Lung (tissue), 12 donors: Measurements from ENCODE around the gene STAG1. TPM values are rescaled to one million over a fixed set of nuclear protein-coding genes. Genes with fewer than 3 reads are reported as not detected.

Experiments
- ATAC-seq: fragments of 200-7000 bp; cut with Tn5 transposase; one replicate; pipeline ENCODE4 v1.9.1; 2020; ENCODE audit warnings: moderate number of reproducible peaks; ENCODE audit not compliant: insufficient read depth, low FRiP score
- DNase-seq, 3 donors: peaks; one replicate each; pipeline ENCODE4 v3.0.0-alpha.2; 2013 to 2017
- H3K27ac ChIP-seq, 2 donors: one replicate each; pipeline ENCODE4 v1.5.1; 2013; ENCODE audit warnings: mild to moderate bottlenecking in 2 of 2, moderate library complexity in 2 of 2, control low read depth in 1 of 2, inconsistent platforms in 1 of 2, low read depth in 1 of 2, low read length in 1 of 2
- H3K27me3 ChIP-seq, 3 donors: one replicate each; pipeline ENCODE4 v1.5.1; 2013; ENCODE audit warnings: low read length in 2 of 3; ENCODE audit not compliant: control insufficient read depth in 3 of 3, insufficient read depth in 3 of 3
- H3K36me3 ChIP-seq, 4 donors: one replicate each; pipeline ENCODE4 v1.5.1; 2013; ENCODE audit warnings: low read length in 4 of 4, mild to moderate bottlenecking in 1 of 4, moderate library complexity in 1 of 4; ENCODE audit not compliant: control insufficient read depth in 4 of 4, insufficient read depth in 4 of 4
- H3K4me1 ChIP-seq, 5 donors: one replicate each; pipeline ENCODE4 v1.5.1; 2013; ENCODE audit warnings: low read length in 5 of 5, mild to moderate bottlenecking in 2 of 5, moderate library complexity in 1 of 5; ENCODE audit not compliant: control insufficient read depth in 5 of 5, insufficient read depth in 5 of 5
- H3K4me3 ChIP-seq: one replicate; pipeline ENCODE4 v1.5.1; 2013; ENCODE audit warnings: mild to moderate bottlenecking, control low read depth, moderate library complexity
- H3K9ac ChIP-seq, 2 donors: one replicate each; pipeline ENCODE4 v1.5.1; 2013; ENCODE audit warnings: low read length in 2 of 2, control low read depth in 1 of 2; ENCODE audit not compliant: insufficient read depth in 1 of 2
- H3K9me3 ChIP-seq, 4 donors: one replicate each; pipeline ENCODE4 v1.5.1; 2013; ENCODE audit warnings: low read length in 3 of 4, mild to moderate bottlenecking in 1 of 4, moderate library complexity in 1 of 4; ENCODE audit not compliant: control insufficient read depth in 4 of 4, insufficient read depth in 3 of 4
- whole genome bisulfite sequencing, 2 donors: extraction: QIAGEN DNeasy Blood & Tissue Kit; methylation state at CpG; one replicate each; pipeline ENCODE4 v1.1.7; 2013; 5-methylcytosine and 5-hydroxymethylcytosine counted together
- polyA plus RNA-seq, 2 donors: library from polyadenylated mRNA; stranded (reverse); fragments of 200-250 nt; gene quantifications; one replicate each; pipeline ENCODE4 v1.2.1, GENCODE V29; 2013
- total RNA-seq, 2 donors: library from RNA; depleted of rRNA in 1 of 2; stranded (reverse); fragments of >200 nt in 1 of 2; gene quantifications; one replicate each; pipeline ENCODE4 v1.2.1, GENCODE V29; 2014 to 2021
- TF ChIP-seq, protein P1 (sequence below): IDR thresholded peaks from 2 replicates; pipeline ENCODE4 v1.5.1; 2012; ENCODE audit warnings: mild to moderate bottlenecking; ENCODE audit errors: control extremely low read depth, extremely low read depth
- donor health status: control.
- donor health status: control.
- donor health status: Bipolar disorder and iron deficiency.
- donor health status: healthy.
- donor health status: DM: yes; HTN: yes; CAD: no.

The STAG1 gene
- total and polyA plus RNA-seq, 4 donors, result 8.1 to 90.0 (median 20.5) TPM

DNA sequence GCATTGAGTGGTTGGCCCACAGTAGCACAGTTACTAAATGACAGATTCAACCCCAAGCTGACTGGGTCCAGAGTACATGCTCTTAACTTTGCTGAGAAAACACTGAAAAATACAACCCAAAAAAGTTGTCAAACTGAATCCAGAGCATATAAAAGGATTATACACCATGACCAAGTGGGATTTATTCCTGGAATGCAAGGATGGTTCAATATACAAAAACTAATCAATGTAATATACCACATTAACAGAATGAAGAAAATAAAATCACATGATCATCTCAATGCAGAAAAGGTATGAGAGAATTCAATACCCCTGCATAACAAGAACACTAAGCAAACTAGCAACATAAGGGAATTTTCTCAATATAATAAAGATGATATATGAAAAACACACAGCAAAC lies 98.5 kb downstream of the STAG1 start:
- Histone ChIP-seq H3K4me1 (peaks cover 0 to 1% (median 0%) of the 10 kb centered on the region in 5 donors), H3K4me3 (no peak overlapping the region), H3K27me3 (no peaks in the 10 kb centered on the region), H3K27ac (no peak overlapping the region), H3K9me3 (peaks cover 0 to 15% (median 3%) of the 10 kb centered on the region in 4 donors), H3K36me3 (peaks cover 0 to 4% (median 0%) of the 10 kb centered on the region in 4 donors), H3K9ac (no peak overlapping the region)
- DNase-seq, result no peak
- no peak for ATAC-seq
- TF ChIP-seq, protein P1, sequence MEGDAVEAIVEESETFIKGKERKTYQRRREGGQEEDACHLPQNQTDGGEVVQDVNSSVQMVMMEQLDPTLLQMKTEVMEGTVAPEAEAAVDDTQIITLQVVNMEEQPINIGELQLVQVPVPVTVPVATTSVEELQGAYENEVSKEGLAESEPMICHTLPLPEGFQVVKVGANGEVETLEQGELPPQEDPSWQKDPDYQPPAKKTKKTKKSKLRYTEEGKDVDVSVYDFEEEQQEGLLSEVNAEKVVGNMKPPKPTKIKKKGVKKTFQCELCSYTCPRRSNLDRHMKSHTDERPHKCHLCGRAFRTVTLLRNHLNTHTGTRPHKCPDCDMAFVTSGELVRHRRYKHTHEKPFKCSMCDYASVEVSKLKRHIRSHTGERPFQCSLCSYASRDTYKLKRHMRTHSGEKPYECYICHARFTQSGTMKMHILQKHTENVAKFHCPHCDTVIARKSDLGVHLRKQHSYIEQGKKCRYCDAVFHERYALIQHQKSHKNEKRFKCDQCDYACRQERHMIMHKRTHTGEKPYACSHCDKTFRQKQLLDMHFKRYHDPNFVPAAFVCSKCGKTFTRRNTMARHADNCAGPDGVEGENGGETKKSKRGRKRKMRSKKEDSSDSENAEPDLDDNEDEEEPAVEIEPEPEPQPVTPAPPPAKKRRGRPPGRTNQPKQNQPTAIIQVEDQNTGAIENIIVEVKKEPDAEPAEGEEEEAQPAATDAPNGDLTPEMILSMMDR, result no peak

DNA sequence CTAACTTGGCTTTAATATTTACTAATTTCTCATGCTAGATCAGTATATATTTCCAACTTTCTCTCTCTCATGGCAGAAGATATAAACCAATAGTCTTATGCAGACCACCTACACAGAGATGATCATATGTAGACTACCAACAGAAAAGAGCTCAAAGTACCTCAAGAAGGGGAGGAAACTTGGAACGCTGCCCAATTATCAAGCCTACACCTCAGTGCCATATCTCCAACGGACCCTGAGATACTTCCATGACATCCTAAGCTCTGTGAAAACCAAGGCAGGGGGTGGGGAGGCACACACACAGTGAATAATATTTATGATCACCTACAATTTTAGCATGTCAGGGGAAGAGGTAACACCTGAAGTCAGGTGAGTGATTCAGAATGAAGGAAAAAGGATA lies 100.6 kb downstream of the STAG1 start:
- ATAC-seq (no peak), DNase-seq (no peak)
- TF ChIP-seq, protein P1, result no peak
- 85% methylated on average over 2 of the region's 2 CpGs for WGBS, 2 donors
- H3K4me1 ChIP-seq, result peaks cover 0 to 1% (median 0%) of the 10 kb centered on the region in 5 donors
- no peak overlapping the region for H3K4me3 ChIP-seq
- H3K9me3 ChIP-seq, result peaks cover 0 to 15% (median 3%) of the 10 kb centered on the region in 4 donors
- no peak overlapping the region for H3K27ac ChIP-seq
- H3K27me3 ChIP-seq, result no peaks in the 10 kb centered on the region
- H3K36me3 ChIP-seq, result peaks cover 0 to 4% (median 0%) of the 10 kb centered on the region in 4 donors
- H3K9ac ChIP-seq, result no peak overlapping the region

DNA sequence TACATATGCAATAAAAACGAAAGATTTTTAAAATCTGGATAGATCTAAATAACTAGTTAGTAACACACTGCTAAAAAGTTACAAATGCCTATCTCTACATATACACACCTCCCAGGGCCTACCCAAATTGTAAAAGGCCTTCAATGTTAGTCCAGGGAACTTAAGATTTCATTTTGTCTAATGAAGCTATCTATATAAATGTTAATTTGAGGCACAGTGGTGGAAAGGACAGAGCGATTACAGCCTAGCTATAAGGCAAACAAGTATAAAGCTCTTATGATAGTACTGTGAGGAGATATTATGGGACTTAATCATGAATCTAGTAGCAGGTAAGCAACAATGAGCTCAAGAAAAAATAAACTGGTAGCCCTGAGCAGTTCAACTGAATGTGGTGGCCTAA lies 101.7 kb downstream of the STAG1 start:
- H3K4me1 ChIP-seq, result peaks cover 0 to 1% (median 0%) of the 10 kb centered on the region in 5 donors
- no peaks in the 10 kb centered on the region for H3K27me3 ChIP-seq
- WGBS, 2 donors, result 47 to 87% methylated on average over 2 of the region's 2 CpGs
- TF ChIP-seq, protein P1, result no peak
- H3K4me3 ChIP-seq, result no peak overlapping the region
- H3K27ac ChIP-seq, result no peak overlapping the region
- ATAC-seq, result no peak
- H3K9ac ChIP-seq, result no peak overlapping the region
- peaks cover 0 to 4% (median 0%) of the 10 kb centered on the region in 4 donors for H3K36me3 ChIP-seq
- no peak for DNase-seq
- peaks cover 0 to 15% (median 3%) of the 10 kb centered on the region in 4 donors for H3K9me3 ChIP-seq

DNA sequence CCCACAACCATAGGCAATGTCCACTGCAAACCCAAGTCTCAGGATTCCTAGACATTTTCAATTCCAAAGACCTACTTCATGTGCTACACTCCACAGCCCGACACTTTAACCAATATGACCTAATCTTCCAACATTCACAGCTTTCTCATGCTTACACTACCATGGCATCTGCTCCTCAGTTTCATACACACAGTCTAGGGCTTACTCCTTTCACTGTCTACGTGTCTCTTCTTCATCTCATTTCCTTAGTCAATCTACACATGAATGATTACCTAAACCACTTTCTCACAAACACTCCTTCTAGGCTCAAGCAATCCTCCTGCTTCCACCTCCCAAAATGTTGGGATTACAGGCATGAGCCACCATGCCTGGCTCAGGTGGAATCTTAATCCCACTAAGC lies 106.3 kb downstream of the STAG1 start:
- TF ChIP-seq, protein P1, result no peak
- Histone ChIP-seq H3K9ac (no peak overlapping the region), H3K27ac (no peak overlapping the region), H3K4me3 (no peak overlapping the region), H3K36me3 (no peaks in the 10 kb centered on the region), H3K27me3 (no peaks in the 10 kb centered on the region), H3K9me3 (no peaks in the 10 kb centered on the region), H3K4me1 (peaks cover 0 to 4% (median 2%) of the 10 kb centered on the region in 5 donors)
- ATAC-seq (no peak), DNase-seq (no peak)
- 96 to 100% methylated on average over 2 of the region's 2 CpGs for WGBS, 2 donors
